Activated CD8-positive, alpha-beta memory T cell treated with anti-CD3 and anti-CD28 coated beads for 48 hours (primary cell): ENCODE data around the gene GNL1.

ENCODE experiments used
- DNase-seq, 3 experiments: peaks; one replicate each; pipeline ENCODE4 v3.0.0-alpha.2; 2020; ENCODE audit warnings: low read depth in 2 of 3, low spot score in 2 of 3

Gene GNL1

GRCh38 chr6:30570740-30571074, 14.4 kb upstream of the GNL1 start:
- no peak for DNase-seq

- DNase-seq: no peak
Observed at GRCh38 chr6:30570263-30570662, 14.0 kb upstream of the GNL1 start.

- DNase-seq: peak in 1 of 3 experiments; percentile 22
Observed at GRCh38 chr6:30568245-30568644, 12.0 kb upstream of the GNL1 start.

GRCh38 chr6:30565772-30566171, 9.5 kb upstream of the GNL1 start:
- DNase-seq: no peak

GRCh38 chr6:30564114-30564513, 7.8 kb upstream of the GNL1 start:
- DNase-seq: no peak

GRCh38 chr6:30562470-30563425, 6.5 kb upstream of the GNL1 start:
- no peak for DNase-seq

- DNase-seq: no peak
Observed at GRCh38 chr6:30560930-30561329, 4.6 kb upstream of the GNL1 start.

GRCh38 chr6:30557683-30557981, 1.3 kb upstream of the GNL1 start:
- DNase-seq: no peak

GRCh38 chr6:30556906-30557682, 805 bp upstream of the GNL1 start, which contains the start of gene PRR3:
Gene PRR3, plus strand, starts transcription at chr6:30557295. Its CDS starts 50 bp downstream, at chr6:30557345.
- DNase-seq: peak; percentile 65 to 75 (median 68)

GRCh38 chr6:30555816-30556065, 548 bp downstream of the GNL1 start:
- DNase-seq: no peak

GRCh38 chr6:30554962-30555815, 1.1 kb downstream of the GNL1 start:
- DNase-seq: no peak

GRCh38 chr6:30554404-30554803, 1.9 kb downstream of the GNL1 start:
- DNase-seq: no peak

GRCh38 chr6:30548375-30548774, 7.9 kb downstream of the GNL1 start:
- no peak for DNase-seq

GRCh38 chr6:30547454-30547853, 8.8 kb downstream of the GNL1 start:
- no peak for DNase-seq

GRCh38 chr6:30544666-30545272, 11.5 kb downstream of the GNL1 start:
- no peak for DNase-seq

GRCh38 chr6:30543821-30544220, 12.5 kb downstream of the GNL1 start:
- DNase-seq: no peak

GRCh38 chr6:30542915-30543314, 13.4 kb downstream of the GNL1 start:
- no peak for DNase-seq

- DNase-seq: no peak
Observed at GRCh38 chr6:30542404-30542725, 13.9 kb downstream of the GNL1 start.

GRCh38 chr6:30541515-30542403, 14.5 kb downstream of the GNL1 start:
- DNase-seq: peak in 2 of 3 experiments; percentile 50 to 67

- no peak for DNase-seq
Observed at GRCh38 chr6:30537931-30538330, 18.4 kb downstream of the GNL1 start.
